CD14-positive monocyte (primary cell): ENCODE results near the gene DCAF17. TPM values are rescaled to one million over a fixed set of nuclear protein-coding genes. Genes with fewer than 3 reads are reported as not detected.

Source experiments
- DNase-seq, 3 donors: peaks; one replicate each; pipeline ENCODE4 v3.0.0-alpha.2; 2011 to 2022
- H2AFZ ChIP-seq: 2 replicates; pipeline ENCODE4 v1.6.0; 2012; ENCODE audit warnings: mild to moderate bottlenecking, low read depth, low read length, inconsistent platforms; ENCODE audit not compliant: insufficient read depth, poor library complexity, severe bottlenecking
- H3K27ac ChIP-seq, 2 donors: 1 replicate in 1 of 2; 2 replicates in 1 of 2; pipeline ENCODE4 v1.5.1; 2012 to 2013; ENCODE audit warnings: low read length in 2 of 2, control low read depth in 1 of 2, inconsistent platforms in 1 of 2, low read depth in 1 of 2, mild to moderate bottlenecking in 1 of 2
- H3K27me3 ChIP-seq, 2 donors: one replicate each; pipeline versions ENCODE4 v1.6.0 to v1.6.1; 2011 to 2013; ENCODE audit warnings: low read length in 2 of 2; ENCODE audit not compliant: control insufficient read depth in 2 of 2, insufficient read depth in 2 of 2
- H3K36me3 ChIP-seq, 2 donors: replicated peaks in 1 of 2; 1 replicate in 1 of 2; 2 replicates in 1 of 2; pipeline versions ENCODE4 v1.5.1 to v1.6.1; 2012 to 2013; ENCODE audit warnings: low read length in 2 of 2, control low read depth in 1 of 2, inconsistent platforms in 1 of 2, mild to moderate bottlenecking in 1 of 2; ENCODE audit not compliant: insufficient read depth in 2 of 2, control insufficient read depth in 1 of 2
- H3K4me1 ChIP-seq, 2 donors: 1 replicate in 1 of 2; 2 replicates in 1 of 2; pipeline versions ENCODE4 v1.5.1 to v1.6.1; 2012 to 2013; ENCODE audit warnings: low read length in 2 of 2, control low read depth in 1 of 2, inconsistent platforms in 1 of 2, mild to moderate bottlenecking in 1 of 2, moderate library complexity in 1 of 2; ENCODE audit not compliant: insufficient read depth in 2 of 2, control insufficient read depth in 1 of 2
- H3K4me2 ChIP-seq: replicated peaks from 2 replicates; pipeline ENCODE3; 2012; ENCODE audit warnings: low read length, moderate library complexity, mild to moderate bottlenecking; ENCODE audit not compliant: poor library complexity, severe bottlenecking; ENCODE audit errors: extremely low read depth
- H3K4me3 ChIP-seq, 3 experiments: fragments of 200-600 bp in 1 of 3; sonication (generic) in 1 of 3; replicated peaks in 1 of 3; 1 replicate in 2 of 3; 2 replicates in 1 of 3; pipeline ENCODE4 v1.5.1; 2011 to 2013; ENCODE audit warnings: low read length in 3 of 3, mild to moderate bottlenecking in 3 of 3, control low read depth in 2 of 3, low read depth in 2 of 3, inconsistent platforms in 1 of 3, moderate library complexity in 1 of 3
- H3K79me2 ChIP-seq: 2 replicates; pipeline ENCODE4 v1.6.0; 2012; ENCODE audit warnings: mild to moderate bottlenecking, control low read depth, inconsistent platforms, low read length, moderate library complexity; ENCODE audit not compliant: insufficient read depth
- H3K9ac ChIP-seq: 2 replicates; pipeline ENCODE4 v1.6.0; 2017; ENCODE audit warnings: low read length, mild to moderate bottlenecking; ENCODE audit not compliant: insufficient read depth, poor library complexity, severe bottlenecking
- H3K9me3 ChIP-seq, 2 donors: replicated peaks in 1 of 2; 1 replicate in 1 of 2; 2 replicates in 1 of 2; pipeline versions ENCODE4 v1.5.1 to v1.6.1; 2012 to 2013; ENCODE audit warnings: low read length in 2 of 2, control low read depth in 1 of 2; ENCODE audit not compliant: control insufficient read depth in 1 of 2, insufficient read depth in 1 of 2
- H4K20me1 ChIP-seq: 2 replicates; pipeline ENCODE4 v1.6.0; 2012; ENCODE audit warnings: mild to moderate bottlenecking, low read length, control low read depth, moderate library complexity; ENCODE audit not compliant: insufficient read depth
- H3K27ac Mint-ChIP-seq, 7 donors: one replicate each; pipeline ENCODE4 v1.8.0; 2020; ENCODE audit warnings: mild to moderate bottlenecking in 7 of 7, mixed read lengths in 7 of 7, moderate library complexity in 6 of 7, inconsistent platforms in 2 of 7
- H3K27me3 Mint-ChIP-seq, 3 donors: one replicate each; pipeline ENCODE4 v1.8.0; 2021 to 2022; ENCODE audit warnings: low read depth in 3 of 3, mild to moderate bottlenecking in 3 of 3, mixed read lengths in 3 of 3, moderate library complexity in 3 of 3, inconsistent platforms in 1 of 3
- H3K36me3 Mint-ChIP-seq, 2 donors: one replicate each; pipeline ENCODE4 v1.8.0; 2020; ENCODE audit warnings: mixed read lengths in 2 of 2, inconsistent platforms in 1 of 2, mild to moderate bottlenecking in 1 of 2
- H3K4me1 Mint-ChIP-seq: one replicate; pipeline ENCODE4 v1.8.0; 2020; ENCODE audit warnings: mild to moderate bottlenecking, mixed read lengths
- H3K4me3 Mint-ChIP-seq, 2 donors: one replicate each; pipeline ENCODE4 v1.8.0; 2020; ENCODE audit warnings: mild to moderate bottlenecking in 2 of 2, mixed read lengths in 2 of 2, moderate library complexity in 1 of 2
- H3K9me3 Mint-ChIP-seq, 7 donors: one replicate each; pipeline ENCODE4 v1.8.0; 2020 to 2022; ENCODE audit warnings: mixed read lengths in 7 of 7, mild to moderate bottlenecking in 6 of 7, moderate library complexity in 6 of 7, inconsistent platforms in 2 of 7
- WGBS: methylation state at CpG from one replicate; pipeline ENCODE4 v1.1.5; 2013; ENCODE audit warnings: missing lambda C conversion rate; ENCODE audit not compliant: insufficient coverage; 5-methylcytosine and 5-hydroxymethylcytosine counted together
- intact Hi-C, 2 donors: fragments of 100-400 bp; cut with micrococcal nuclease; formaldehyde crosslinking; loops; one replicate each; pipeline versions ENCODE4 v1.15.0 to v1.15.1; 2023
- polyA plus RNA-seq, 3 donors: library from polyadenylated mRNA; depleted of rRNA in 1 of 3; unstranded in 2 of 3; stranded (reverse) in 1 of 3; fragments of 300-500 nt in 2 of 3; fragments of >200 nt in 1 of 3; fragmentation: Illumina TruSeq in 2 of 3; gene quantifications; 1 replicate in 2 of 3; 2 replicates in 1 of 3; pipeline ENCODE4 v1.2.3, GENCODE V29; 2012 to 2021
- TF ChIP-seq, protein P1 (sequence below): fragments of 200-600 bp; IDR thresholded peaks from one replicate; pipeline ENCODE4 v1.8.0; 2022; ENCODE audit warnings: antibody characterized with exemption, mild to moderate bottlenecking

The DCAF17 gene
- polyA plus RNA-seq, 3 donors: 4.1 to 7.2 (median 7.0) TPM

DNA sequence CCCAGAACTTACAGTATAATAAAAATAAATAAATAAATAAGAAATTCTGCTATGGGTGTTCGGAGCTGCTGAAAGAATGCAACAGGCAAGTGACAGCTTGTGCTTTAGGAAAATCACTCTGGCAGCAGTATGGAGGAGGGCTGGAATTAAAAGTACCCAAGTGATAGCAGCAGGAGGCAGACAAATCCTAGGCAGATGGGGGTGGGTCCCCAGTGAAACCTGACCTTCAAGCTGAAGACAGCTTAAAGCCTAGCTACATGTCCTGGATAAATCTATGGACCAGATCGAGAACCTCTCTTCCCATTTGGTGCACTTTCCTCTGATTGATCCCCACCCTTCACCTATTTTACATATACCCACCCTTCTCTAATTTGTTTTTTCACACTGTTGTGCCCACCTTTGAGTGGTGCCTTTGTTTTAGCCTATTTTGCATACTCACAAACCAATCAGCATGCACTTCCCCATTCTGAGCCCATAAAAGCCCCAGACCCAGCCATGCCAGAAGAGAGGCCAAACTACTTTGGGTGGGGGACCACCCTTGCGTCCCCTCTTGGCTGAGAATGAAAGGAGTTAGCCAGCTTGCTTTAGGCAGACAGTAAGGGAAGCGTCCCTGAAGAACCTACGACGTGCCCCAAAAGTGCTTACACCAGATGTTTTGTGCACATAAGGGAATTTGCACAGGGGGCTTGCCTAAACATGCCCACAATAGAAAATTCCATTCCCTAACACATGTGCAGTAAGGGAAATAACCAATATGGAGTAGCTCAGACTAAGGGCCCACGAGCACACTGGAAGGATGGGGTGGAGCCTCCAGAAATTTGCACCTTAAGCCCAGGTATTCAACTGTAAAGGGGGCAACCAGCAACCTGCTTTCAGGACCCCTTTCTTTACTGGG lies 3.3 kb upstream of the DCAF17 start:
- Histone ChIP-seq H3K36me3 (peaks cover 0 to 1% of the 10 kb centered on the region in 2 donors), H3K9me3 (peaks cover 8 to 20% of the 10 kb centered on the region in 2 donors), H2AFZ (no peak overlapping the region), H4K20me1 (no peaks in the 10 kb centered on the region), H3K27me3 (no peaks in the 10 kb centered on the region), H3K9ac (no peak overlapping the region), H3K4me3 (no peak overlapping the region), H3K27ac (no peak overlapping the region), H3K4me2 (no peak overlapping the region), H3K79me2 (peaks cover 29% of the 10 kb centered on the region), H3K4me1 (peaks cover 13 to 19% of the 10 kb centered on the region in 2 donors)
- H3K27ac Mint-ChIP-seq: no peak overlapping the region
- 95% methylated on average over 4 of the region's 7 CpGs for WGBS
- peaks cover 18% of the 10 kb centered on the region for H3K4me1 Mint-ChIP-seq
- peaks cover 0 to 1% (median 0%) of the 10 kb centered on the region in 3 donors for H3K27me3 Mint-ChIP-seq
- no peak for DNase-seq
- H3K9me3 Mint-ChIP-seq: peaks cover 11 to 33% (median 20%) of the 10 kb centered on the region in 7 donors
- H3K36me3 Mint-ChIP-seq: peaks cover under 1 to 4% of the 10 kb centered on the region in 2 donors
- intact Hi-C loops: loop anchor here (5.0 to 10.0 kb wide), 4 partner anchors 254 to 458 kb away; partner anchors contain the start of genes TLK1 (in 2 of the 2) and DYNC1I2 (in 1 of the 2)
- TF ChIP-seq, protein P1, sequence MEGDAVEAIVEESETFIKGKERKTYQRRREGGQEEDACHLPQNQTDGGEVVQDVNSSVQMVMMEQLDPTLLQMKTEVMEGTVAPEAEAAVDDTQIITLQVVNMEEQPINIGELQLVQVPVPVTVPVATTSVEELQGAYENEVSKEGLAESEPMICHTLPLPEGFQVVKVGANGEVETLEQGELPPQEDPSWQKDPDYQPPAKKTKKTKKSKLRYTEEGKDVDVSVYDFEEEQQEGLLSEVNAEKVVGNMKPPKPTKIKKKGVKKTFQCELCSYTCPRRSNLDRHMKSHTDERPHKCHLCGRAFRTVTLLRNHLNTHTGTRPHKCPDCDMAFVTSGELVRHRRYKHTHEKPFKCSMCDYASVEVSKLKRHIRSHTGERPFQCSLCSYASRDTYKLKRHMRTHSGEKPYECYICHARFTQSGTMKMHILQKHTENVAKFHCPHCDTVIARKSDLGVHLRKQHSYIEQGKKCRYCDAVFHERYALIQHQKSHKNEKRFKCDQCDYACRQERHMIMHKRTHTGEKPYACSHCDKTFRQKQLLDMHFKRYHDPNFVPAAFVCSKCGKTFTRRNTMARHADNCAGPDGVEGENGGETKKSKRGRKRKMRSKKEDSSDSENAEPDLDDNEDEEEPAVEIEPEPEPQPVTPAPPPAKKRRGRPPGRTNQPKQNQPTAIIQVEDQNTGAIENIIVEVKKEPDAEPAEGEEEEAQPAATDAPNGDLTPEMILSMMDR: no peak
- no peak overlapping the region for H3K4me3 Mint-ChIP-seq

DNA sequence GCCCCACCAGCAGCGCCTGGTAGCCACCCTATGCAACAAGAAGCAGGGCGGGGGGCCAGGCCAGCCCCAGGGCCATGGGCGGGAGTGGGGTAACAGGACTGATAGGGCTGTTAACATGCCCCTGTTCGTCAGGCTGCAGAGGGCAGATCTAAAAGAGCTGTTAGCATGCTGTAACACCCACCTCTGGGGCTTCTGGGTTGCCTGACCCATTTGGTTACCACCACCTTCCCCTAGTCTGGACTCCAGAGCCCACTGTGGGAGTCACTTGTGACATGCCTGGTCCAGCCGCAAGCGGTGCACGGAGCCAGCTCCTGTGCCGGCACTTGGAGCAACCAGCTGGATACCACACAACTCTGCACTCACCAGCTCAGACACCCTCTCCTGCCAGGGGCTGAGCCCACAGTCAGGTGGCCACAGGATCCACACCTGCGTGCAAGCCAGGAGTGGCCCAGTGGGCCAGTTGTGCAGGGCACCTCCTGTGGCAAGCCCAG lies 2.3 kb upstream of the DCAF17 start:
- Histone ChIP-seq H2AFZ (no peak overlapping the region), H3K4me1 (peaks cover 13 to 19% of the 10 kb centered on the region in 2 donors), H3K79me2 (peaks cover 29% of the 10 kb centered on the region), H3K9me3 (peaks cover 8 to 18% of the 10 kb centered on the region in 2 donors), H3K4me3 (no peak overlapping the region), H3K36me3 (peaks cover 0 to 10% of the 10 kb centered on the region in 2 donors), H3K9ac (no peak overlapping the region), H3K27ac (no peak overlapping the region), H3K27me3 (no peaks in the 10 kb centered on the region), H3K4me2 (no peak overlapping the region), H4K20me1 (no peaks in the 10 kb centered on the region)
- 100% methylated on average over 4 of the region's 9 CpGs for WGBS
- Mint-ChIP-seq H3K4me3 (no peak overlapping the region), H3K27ac (no peak overlapping the region), H3K4me1 (peaks cover 18% of the 10 kb centered on the region), H3K9me3 (peaks cover 9 to 29% (median 18%) of the 10 kb centered on the region in 7 donors), H3K36me3 (peaks cover 6 to 8% of the 10 kb centered on the region in 2 donors), H3K27me3 (peaks cover 0 to 1% (median 0%) of the 10 kb centered on the region in 3 donors)
- TF ChIP-seq, protein P1: no peak
- intact Hi-C loops: loop anchor here (5.0 to 10.0 kb wide), 4 partner anchors 253 to 459 kb away; partner anchors contain the start of genes TLK1 (in 2 of the 2) and DYNC1I2 (in 1 of the 2)
- no peak for DNase-seq
